ENCODE results near the gene OTUD7B.

DNA sequence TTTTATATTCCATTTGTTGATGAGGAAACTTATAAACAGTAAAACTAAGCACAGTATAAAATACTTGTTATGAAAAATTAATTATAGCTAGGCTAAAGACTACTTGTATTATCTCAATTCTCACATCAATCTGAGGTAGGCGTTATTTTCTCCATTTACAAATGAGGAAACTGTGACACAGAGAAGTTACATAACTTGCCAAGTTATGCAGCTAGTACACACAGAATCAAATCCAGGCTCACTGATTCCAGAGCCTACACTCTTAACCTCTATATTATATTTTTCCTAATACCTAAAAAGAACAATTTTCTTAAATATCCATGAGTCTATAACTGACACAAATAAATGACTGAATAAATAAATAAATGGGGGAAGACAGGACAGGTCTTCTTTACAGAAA is 45.9 kb upstream of the OTUD7B start:
- TF ChIP-seq POLR2A (IDR thresholded peaks at IDR 0.05; ENCODE audit: low read depth, low read length): no peak
- no peak for TF ChIP-seq PAX5 (IDR thresholded peaks at IDR 0.05; ENCODE audit: insufficient read depth, low read length, severe bottlenecking)
- TF ChIP-seq POLR2AphosphoS5 (IDR thresholded peaks at IDR 0.05; ENCODE audit: low read depth, low read length): no peak
- no peak for TF ChIP-seq TAF1 (IDR thresholded peaks at IDR 0.05; ENCODE audit: low read depth, low read length)
